ENCODE results near the gene NLRP6. TPM values are rescaled to one million over a fixed set of nuclear protein-coding genes. Genes with fewer than 3 reads are reported as not detected.

Gene NLRP6
- total RNA-seq, 1 donor from 2014 or later = not detected

GRCh38 chr11:252666-253065 is 25.5 kb upstream of the NLRP6 start:
- Histone ChIP-seq H3K27ac (replicated peaks) (no peak overlapping the region), H3K27me3 (ENCODE audit: low read depth) (no peaks in the 10 kb centered on the region), H3K36me3 (peaks cover 64% of the 10 kb centered on the region), H3K4me3 (no peak overlapping the region), H3K9me3 (replicated peaks) (no peaks in the 10 kb centered on the region), H3K4me1 (no peaks in the 10 kb centered on the region)
- intact Hi-C loops (cut with micrococcal nuclease) = no loop called here
- DNase-seq = no peak
- no peak for TF ChIP-seq CTCF (IDR thresholded peaks at IDR 0.05; ENCODE audit: borderline replicate concordance)

- TF ChIP-seq CTCF (IDR thresholded peaks at IDR 0.05; ENCODE audit: borderline replicate concordance) = no peak
- Histone ChIP-seq H3K27me3 (ENCODE audit: low read depth) (no peaks in the 10 kb centered on the region), H3K4me3 (no peak overlapping the region)
Observed at GRCh38 chr11:253160-253885, 24.9 kb upstream of the NLRP6 start.

GRCh38 chr11:253886-254270 is 24.3 kb upstream of the NLRP6 start:
- DNase-seq = no peak
- H3K9me3 ChIP-seq (replicated peaks) = no peaks in the 10 kb centered on the region
- peaks cover 52% of the 10 kb centered on the region for H3K36me3 ChIP-seq
- H3K27me3 ChIP-seq (ENCODE audit: low read depth) = no peaks in the 10 kb centered on the region
- H3K4me1 ChIP-seq = no peaks in the 10 kb centered on the region
- H3K4me3 ChIP-seq = no peak overlapping the region
- no peak for TF ChIP-seq CTCF (IDR thresholded peaks at IDR 0.05; ENCODE audit: borderline replicate concordance)
- intact Hi-C loops (cut with micrococcal nuclease) = no loop called here
- no peak overlapping the region for H3K27ac ChIP-seq (replicated peaks)

More at GRCh38 chr11:253160-253885, 24.9 kb upstream of the NLRP6 start:
- intact Hi-C loops (cut with micrococcal nuclease) = no loop called here
- Histone ChIP-seq H3K36me3 (peaks cover 57% of the 10 kb centered on the region), H3K9me3 (replicated peaks) (no peaks in the 10 kb centered on the region), H3K27ac (replicated peaks) (no peak overlapping the region), H3K4me1 (no peaks in the 10 kb centered on the region)
- no peak for DNase-seq

- H3K4me3 ChIP-seq = no peak overlapping the region
- peaks cover 39% of the 10 kb centered on the region for H3K36me3 ChIP-seq
- H3K27ac ChIP-seq (replicated peaks) = no peak overlapping the region
- no peaks in the 10 kb centered on the region for H3K9me3 ChIP-seq (replicated peaks)
- intact Hi-C loops (cut with micrococcal nuclease) = no loop called here
- H3K27me3 ChIP-seq (ENCODE audit: low read depth) = peaks cover 11% of the 10 kb centered on the region
- no peak for TF ChIP-seq CTCF (IDR thresholded peaks at IDR 0.05; ENCODE audit: borderline replicate concordance)
- no peaks in the 10 kb centered on the region for H3K4me1 ChIP-seq
- DNase-seq = no peak
Observed at GRCh38 chr11:255176-255575, 23.0 kb upstream of the NLRP6 start.

GRCh38 chr11:255816-256215 is 22.4 kb upstream of the NLRP6 start:
- TF ChIP-seq CTCF (IDR thresholded peaks at IDR 0.05; ENCODE audit: borderline replicate concordance) = no peak
- intact Hi-C loops (cut with micrococcal nuclease) = no loop called here
- no peaks in the 10 kb centered on the region for H3K4me1 ChIP-seq
- H3K9me3 ChIP-seq (replicated peaks) = no peaks in the 10 kb centered on the region
- no peak overlapping the region for H3K4me3 ChIP-seq
- H3K36me3 ChIP-seq = peaks cover 33% of the 10 kb centered on the region
- peaks cover 11% of the 10 kb centered on the region for H3K27me3 ChIP-seq (ENCODE audit: low read depth)
- H3K27ac ChIP-seq (replicated peaks) = no peak overlapping the region
- DNase-seq = no peak

All from left ventricle myocardium inferior (tissue), 1 donor.